Heart left ventricle (tissue), 13 donors: ENCODE data around the gene LGALS3BP.

Experiments used
- CTCF ChIP-seq, 12 donors: fragments of 200-600 bp; sonication (generic) in 4 of 12; IDR thresholded peaks; one replicate each; pipeline versions ENCODE4 v1.5.0 to v1.8.0; 2018 to 2022; ENCODE audit warnings: antibody characterized with exemption in 12 of 12, mild to moderate bottlenecking in 5 of 12
- POLR2A ChIP-seq, 2 donors: fragments of 450-650 bp; IDR thresholded peaks; one replicate each; pipeline ENCODE4 v1.6.1; 2017; ENCODE audit warnings: antibody characterized with exemption in 2 of 2, mild to moderate bottlenecking in 2 of 2, moderate library complexity in 2 of 2
- donor health status: ischemic (EF 13 %, LVEDD 7.1; RV severe dilation, severe dysfunction).
- donor health status: DM: no; HTN: yes; CAD: no.
- donor health status: DM: no; HTN: no; CAD: no.
- donor health status: ischemic (EF 25% LVEDD 6.9; RV normal size, moderate dysfunction).
- donor health status: ischemic (EF 25% LVEDD 5.7; RV mildly dilated, moderate dysfunction).
- donor health status: ischemic (EF 35%, LVEDD 5.7; RV mildly dilated, moderate dysfunction).
- donor health status: nonischemic (EF 11% LVEDD 7.7; RV severe dilation, severe dysfunction).
- donor health status: DM: yes; HTN: yes; CAD: no.
- donor health status: PGD.
- donor health status: ischemic (EF 29% LVEDD 5.4; RV normal size, mild dysfunction).
- donor health status: nonischemic (EF 23%, LVEDD 6.1; RV moderate dilation, normal function).

GRCh38 chr17:78995022-78995760 lies 15.5 kb upstream of the LGALS3BP start:
- no peak for TF ChIP-seq CTCF (IDR thresholded peaks at IDR 0.05)
- no peak for TF ChIP-seq POLR2A (IDR thresholded peaks at IDR 0.05)
